Fibroblast of skin of scalp (primary cell): Measurements from ENCODE around the gene ZDHHC24.
A peak's percentile ranks its signal among the peaks of the same experiment; 100 is the strongest.

Experiments
- DNase-seq: peaks from one replicate; pipeline ENCODE4 v3.0.0-alpha.2; 2013

Gene ZDHHC24

GRCh38 chr11:66494458-66494857 is 51.4 kb downstream of the ZDHHC24 start:
- no peak for DNase-seq

DNA sequence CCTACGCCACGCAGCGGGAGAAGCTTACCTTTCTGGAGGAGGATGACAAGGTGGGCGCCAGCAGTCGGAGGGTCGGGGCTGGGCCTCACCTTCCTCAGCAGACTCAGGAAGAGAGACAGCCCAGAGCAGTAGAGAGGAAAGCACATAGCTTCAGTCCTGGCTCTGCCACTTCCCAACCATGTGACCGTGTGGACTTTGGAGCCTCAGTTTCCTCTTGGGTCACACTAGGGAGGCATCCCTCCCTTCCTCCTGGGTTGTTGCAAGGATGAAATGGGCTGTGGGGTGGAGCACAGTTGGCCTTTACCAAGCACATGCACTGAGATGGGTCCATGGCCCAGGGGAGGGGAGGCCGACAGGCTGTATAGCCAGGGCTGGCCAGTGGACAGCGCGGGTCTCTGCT is 52.7 kb downstream of the ZDHHC24 start:
- no peak for DNase-seq

DNA sequence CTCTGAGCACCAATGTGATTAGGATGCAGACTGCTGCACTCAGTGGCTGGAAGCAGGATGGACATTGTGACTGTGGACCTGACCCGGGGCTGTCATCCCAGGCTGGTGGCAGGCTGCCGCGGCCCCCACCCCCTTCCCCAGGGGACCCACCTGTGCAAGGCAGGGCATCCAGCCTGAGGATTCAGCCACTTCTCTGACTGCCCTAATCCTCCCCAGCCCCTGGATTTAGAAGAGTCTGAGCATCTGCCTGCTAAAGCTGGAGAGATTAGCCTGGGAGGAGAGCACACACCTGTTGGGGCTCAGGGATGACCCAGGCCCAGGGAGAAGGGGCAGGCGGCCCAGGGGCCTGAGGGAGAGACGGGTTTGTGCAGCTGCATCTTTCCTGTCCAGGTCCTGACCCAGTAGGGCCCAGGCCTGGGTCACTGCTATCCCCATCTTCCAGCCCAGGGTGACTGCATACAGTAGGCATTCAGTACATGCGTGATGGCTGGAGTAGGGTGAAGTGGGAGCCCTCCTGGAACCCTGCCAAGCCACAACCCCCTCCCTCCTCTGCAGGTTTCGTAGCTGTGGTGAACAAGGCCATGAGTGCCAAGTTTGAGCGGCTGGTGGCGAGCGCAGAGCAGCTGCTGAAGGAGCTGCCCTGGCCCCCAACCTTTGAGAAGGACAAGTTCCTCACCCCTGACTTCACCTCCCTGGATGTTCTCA is 53.5 kb downstream of the ZDHHC24 start:
- DNase-seq, result no peak

GRCh38 chr11:66491315-66491935 is 54.4 kb downstream of the ZDHHC24 start:
- no peak for DNase-seq

GRCh38 chr11:66489636-66490035 is 56.2 kb downstream of the ZDHHC24 start:
- DNase-seq, result no peak

GRCh38 chr11:66488957-66489356 is 56.9 kb downstream of the ZDHHC24 start:
- DNase-seq, result no peak

GRCh38 chr11:66484806-66485380 is 61.0 kb downstream of the ZDHHC24 start:
- DNase-seq, result no peak

DNA sequence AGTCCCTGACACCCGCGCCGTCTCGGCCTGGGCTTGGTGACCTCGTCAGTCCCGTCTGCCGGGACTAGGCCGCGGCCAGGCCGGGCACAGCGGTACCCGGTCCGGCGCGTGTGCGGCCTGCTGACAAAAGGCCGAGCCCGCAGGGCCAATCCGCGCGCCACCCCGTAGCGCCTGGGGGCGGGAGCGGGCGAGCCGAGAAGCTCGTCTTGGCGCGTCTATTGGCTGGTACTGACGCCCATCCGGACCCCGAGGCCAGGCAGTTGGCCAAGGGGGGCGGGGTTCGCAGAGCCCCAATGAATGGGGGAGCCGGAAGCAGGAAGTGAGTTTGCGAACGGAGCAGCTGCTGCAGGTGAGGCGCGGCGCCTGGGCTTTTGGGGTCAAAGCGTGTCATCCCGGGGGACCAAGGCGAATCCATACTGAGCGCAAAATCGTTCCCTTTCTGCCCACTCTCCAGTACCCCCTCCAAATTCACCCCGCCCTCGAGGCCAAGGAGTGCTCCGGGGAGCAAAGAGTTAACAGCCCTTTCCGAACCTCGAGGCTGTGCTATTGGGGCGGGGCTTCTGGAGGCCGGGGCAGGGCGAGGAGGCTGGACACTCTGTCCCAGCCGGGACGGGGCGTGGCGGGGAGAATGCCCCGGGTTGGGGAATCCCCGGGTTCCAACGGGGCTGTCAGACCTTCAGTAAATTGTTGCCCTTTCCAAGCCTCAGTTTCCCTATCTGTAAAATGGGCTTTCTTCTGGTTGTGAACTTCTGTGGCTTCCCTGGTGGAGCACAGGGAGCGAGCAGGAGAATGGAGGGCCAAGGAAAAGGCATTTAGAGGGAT is 65.5 kb downstream of the ZDHHC24 start, which contains the start of gene DPP3:
TSS of gene DPP3 (plus strand) at position 318 of the 822 bp plus-strand sequence. CDS start 1,767 bp downstream, outside the sequence.
- DNase-seq, result peak; percentile 97

GRCh38 chr11:66479394-66480116 is 66.3 kb downstream of the ZDHHC24 start:
- peak; percentile 21 for DNase-seq

- peak; percentile 7 for DNase-seq
Observed at GRCh38 chr11:66478729-66479393, 67.0 kb downstream of the ZDHHC24 start.

GRCh38 chr11:66477263-66478201 is 68.3 kb downstream of the ZDHHC24 start:
- no peak for DNase-seq

- DNase-seq, result no peak
Observed at GRCh38 chr11:66476841-66477251, 69.0 kb downstream of the ZDHHC24 start.

GRCh38 chr11:66476173-66476840 is 69.5 kb downstream of the ZDHHC24 start:
- no peak for DNase-seq

GRCh38 chr11:66475349-66476172 is 70.3 kb downstream of the ZDHHC24 start:
- DNase-seq, result no peak

DNA sequence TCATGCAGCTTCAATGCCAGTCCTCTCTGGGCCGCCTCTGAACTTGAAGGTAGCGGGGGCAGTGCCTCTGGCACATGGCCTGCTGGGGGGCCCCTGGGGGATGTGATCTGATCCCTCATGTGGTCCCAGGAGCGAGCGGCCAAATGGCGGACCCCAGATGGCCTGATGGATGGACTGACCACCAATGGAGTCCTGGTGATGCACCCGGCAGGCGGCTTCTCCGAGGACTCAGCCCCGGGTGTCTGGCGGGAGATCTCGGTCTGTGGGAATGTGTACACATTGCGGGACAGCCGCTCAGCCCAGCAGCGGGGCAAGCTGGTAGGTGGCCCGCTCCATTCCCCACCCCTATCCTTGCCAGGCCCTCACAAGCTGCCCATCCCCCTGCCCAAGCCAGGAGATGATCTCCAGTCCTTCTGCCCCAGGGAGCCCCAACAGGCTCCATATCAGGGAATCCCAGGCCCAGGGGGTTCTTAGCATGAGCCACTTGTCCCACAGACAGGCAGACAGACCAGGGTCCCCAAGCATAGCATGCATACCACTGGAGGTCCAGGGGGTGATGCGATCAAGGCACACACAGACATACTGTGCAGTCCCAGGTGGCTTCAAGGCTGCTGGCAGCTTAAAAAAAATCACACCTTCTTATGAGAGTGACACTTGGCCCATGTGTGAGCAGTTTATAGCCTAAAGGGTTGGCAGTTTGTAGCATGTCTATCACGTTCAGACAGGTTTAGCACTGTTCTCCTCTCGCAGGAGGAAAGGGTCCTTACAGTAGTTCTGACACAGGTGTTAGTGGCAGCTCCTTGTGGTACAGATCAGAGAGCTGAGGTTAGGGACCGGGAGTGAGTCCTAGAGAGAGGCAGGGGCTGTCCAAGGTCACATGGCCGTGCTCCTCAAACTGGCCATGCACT is 72.0 kb downstream of the ZDHHC24 start:
- DNase-seq, result no peak

DNA sequence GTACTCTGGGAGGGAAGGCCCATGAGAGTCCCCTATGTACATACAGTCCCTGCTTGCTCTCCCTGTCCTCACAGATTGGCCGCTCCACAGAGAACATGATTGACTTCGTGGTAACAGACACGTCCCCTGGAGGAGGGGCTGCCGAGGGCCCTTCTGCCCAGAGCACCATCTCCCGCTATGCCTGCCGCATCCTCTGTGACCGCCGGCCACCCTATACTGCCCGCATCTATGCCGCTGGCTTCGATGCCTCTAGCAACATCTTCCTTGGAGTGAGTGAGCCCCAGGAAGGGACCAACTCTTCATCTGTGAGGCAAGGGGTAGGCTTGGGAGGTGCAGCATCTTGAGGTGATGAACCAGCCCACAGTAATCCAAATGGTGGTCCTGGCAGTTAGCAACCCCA is 72.7 kb downstream of the ZDHHC24 start:
- DNase-seq, result no peak

- no peak for DNase-seq
Observed at GRCh38 chr11:66472054-66472453, 73.8 kb downstream of the ZDHHC24 start.

DNA sequence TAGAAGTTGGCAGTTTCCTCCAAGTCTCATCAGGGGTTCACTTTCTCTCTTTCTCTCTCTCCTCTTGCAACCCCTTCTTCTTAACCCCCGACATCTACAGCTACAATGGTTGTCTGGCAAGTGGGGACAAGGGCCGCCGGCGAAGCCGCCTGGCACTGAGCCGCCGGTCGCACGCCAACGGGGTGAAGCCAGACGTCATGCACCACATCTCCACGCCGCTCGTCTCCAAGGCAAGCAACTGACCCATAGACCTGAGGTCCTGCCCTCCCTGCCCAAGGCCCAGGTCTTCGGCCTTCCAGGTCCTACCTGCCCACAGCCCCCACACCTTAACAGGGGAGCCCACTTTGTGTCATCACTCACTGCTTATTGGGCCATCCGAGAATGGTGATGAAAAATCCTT is 74.7 kb downstream of the ZDHHC24 start:
- DNase-seq, result no peak
